ENCODE data around the gene TCEAL5. TPM values are rescaled to one million over a fixed set of nuclear protein-coding genes. Genes with fewer than 3 reads are reported as not detected.
"Not testable (repeated sequence)": the region's sequence is repeated elsewhere in the genome, so short reads cannot be mapped to it uniquely, and the experiment has no call there.

TCEAL5 gene
- total RNA-seq, 1 donor from 2014 or later: 0.36 TPM

- Mint-ChIP-seq H3K27ac (ENCODE audit: unreplicated experiment) (no peak overlapping the region), H3K27me3 (ENCODE audit: low read depth, unreplicated experiment) (no peaks in the 10 kb centered on the region), H3K36me3 (ENCODE audit: low read depth, unreplicated experiment) (no peaks in the 10 kb centered on the region), H3K4me1 (ENCODE audit: low read depth, unreplicated experiment) (no peaks in the 10 kb centered on the region), H3K4me3 (ENCODE audit: unreplicated experiment) (no peak overlapping the region), H3K9me3 (ENCODE audit: unreplicated experiment) (no peaks in the 10 kb centered on the region)
- Histone ChIP-seq H2AFZ (ENCODE audit: low read depth, low read length) (no peak overlapping the region), H3K79me2 (ENCODE audit: insufficient read depth, low read length) (no peaks in the 10 kb centered on the region), H3K36me3 (ENCODE audit: insufficient read depth, low read length) (no peaks in the 10 kb centered on the region), H3K27me3 (ENCODE audit: insufficient read depth, low read length) (no peaks in the 10 kb centered on the region), H3K9ac (ENCODE audit: low read length) (no peak overlapping the region), H3K4me1 (ENCODE audit: insufficient read depth, low read length) (no peaks in the 10 kb centered on the region), H4K20me1 (ENCODE audit: insufficient read depth, low read length) (no peaks in the 10 kb centered on the region), H3K9me3 (ENCODE audit: insufficient read depth, low read depth, low read length) (no peaks in the 10 kb centered on the region), H3K4me3 (ENCODE audit: insufficient read depth, low read depth, low read length) (no peak overlapping the region), H3K27ac (ENCODE audit: low read depth, low read length) (no peak overlapping the region), H3K4me2 (ENCODE audit: low read length) (no peak overlapping the region)
- TF ChIP-seq CTCF (IDR thresholded peaks at IDR 0.05; ENCODE audit: insufficient read depth, low read depth, low read length): no peak
- no peak for TF ChIP-seq EZH2 (IDR thresholded peaks at IDR 0.05; ENCODE audit: insufficient read depth, low read length)
- DNase-seq (ENCODE audit: low read depth): no peak
- FAIRE-seq: no peak
These were observed 41.7 kb downstream of the TCEAL5 start for GRCh38 chrX:103234869-103235268.

GRCh38 chrX:103233263-103233662, 43.3 kb downstream of the TCEAL5 start:
- H3K27me3 Mint-ChIP-seq (ENCODE audit: low read depth, unreplicated experiment): no peaks in the 10 kb centered on the region
- no peak overlapping the region for H2AFZ ChIP-seq (ENCODE audit: low read depth, low read length)
- no peaks in the 10 kb centered on the region for H3K36me3 Mint-ChIP-seq (ENCODE audit: low read depth, unreplicated experiment)
- DNase-seq (ENCODE audit: low read depth) (no peak), FAIRE-seq (no peak)
- H3K4me3 Mint-ChIP-seq (ENCODE audit: unreplicated experiment): no peak overlapping the region
- no peak overlapping the region for H3K4me2 ChIP-seq (ENCODE audit: low read length)
- H3K4me3 ChIP-seq (ENCODE audit: insufficient read depth, low read depth, low read length): no peak overlapping the region
- H3K9me3 Mint-ChIP-seq (ENCODE audit: unreplicated experiment): no peaks in the 10 kb centered on the region
- H3K27ac ChIP-seq (ENCODE audit: low read depth, low read length): no peak overlapping the region
- no peaks in the 10 kb centered on the region for H4K20me1 ChIP-seq (ENCODE audit: insufficient read depth, low read length)
- H3K27me3 ChIP-seq (ENCODE audit: insufficient read depth, low read length): no peaks in the 10 kb centered on the region
- no peaks in the 10 kb centered on the region for H3K9me3 ChIP-seq (ENCODE audit: insufficient read depth, low read depth, low read length)
- no peaks in the 10 kb centered on the region for H3K4me1 Mint-ChIP-seq (ENCODE audit: low read depth, unreplicated experiment)
- no peaks in the 10 kb centered on the region for H3K4me1 ChIP-seq (ENCODE audit: insufficient read depth, low read length)
- H3K9ac ChIP-seq (ENCODE audit: low read length): no peak overlapping the region
- no peaks in the 10 kb centered on the region for H3K79me2 ChIP-seq (ENCODE audit: insufficient read depth, low read length)
- TF ChIP-seq EZH2 (IDR thresholded peaks at IDR 0.05; ENCODE audit: insufficient read depth, low read length): no peak
- TF ChIP-seq CTCF (IDR thresholded peaks at IDR 0.05; ENCODE audit: insufficient read depth, low read depth, low read length): no peak
- H3K36me3 ChIP-seq (ENCODE audit: insufficient read depth, low read length): no peaks in the 10 kb centered on the region
- no peak overlapping the region for H3K27ac Mint-ChIP-seq (ENCODE audit: unreplicated experiment)

GRCh38 chrX:103225918-103226317, 50.6 kb downstream of the TCEAL5 start:
- peak; percentile 96 for FAIRE-seq
- not testable (repeated sequence) for H3K9ac ChIP-seq (ENCODE audit: low read length); H3K4me3 ChIP-seq (ENCODE audit: insufficient read depth, low read depth, low read length); H2AFZ ChIP-seq (ENCODE audit: low read depth, low read length); H3K27me3 Mint-ChIP-seq (ENCODE audit: low read depth, unreplicated experiment); H3K79me2 ChIP-seq (ENCODE audit: insufficient read depth, low read length); H3K27ac Mint-ChIP-seq (ENCODE audit: unreplicated experiment); DNase-seq (ENCODE audit: low read depth); H3K9me3 ChIP-seq (ENCODE audit: insufficient read depth, low read depth, low read length); H3K4me2 ChIP-seq (ENCODE audit: low read length); H3K36me3 Mint-ChIP-seq (ENCODE audit: low read depth, unreplicated experiment); H3K4me1 Mint-ChIP-seq (ENCODE audit: low read depth, unreplicated experiment); H4K20me1 ChIP-seq (ENCODE audit: insufficient read depth, low read length); H3K27me3 ChIP-seq (ENCODE audit: insufficient read depth, low read length); H3K36me3 ChIP-seq (ENCODE audit: insufficient read depth, low read length); H3K4me3 Mint-ChIP-seq (ENCODE audit: unreplicated experiment); H3K4me1 ChIP-seq (ENCODE audit: insufficient read depth, low read length); H3K27ac ChIP-seq (ENCODE audit: low read depth, low read length); H3K9me3 Mint-ChIP-seq (ENCODE audit: unreplicated experiment)

Other genes with a start within 250 kb of the TCEAL5 start
- gene BEX1, start 212.6 kb downstream of the TCEAL5 start, total RNA-seq: 15.5 and 16.6 TPM in 2 replicates
- gene NXF3, start 183.6 kb downstream of the TCEAL5 start, total RNA-seq: not detected in 2 replicates
- gene BEX4, start 61.6 kb downstream of the TCEAL5 start, total RNA-seq: 42.9 and 43.4 TPM in 2 replicates
- gene TCEAL8, start 21.6 kb downstream of the TCEAL5 start, total RNA-seq: 62.2 and 68.4 TPM in 2 replicates
- 10.0 and 12.6 TPM in 2 replicates for gene BEX2, start 34.2 kb upstream of the TCEAL5 start, total RNA-seq
- gene TCEAL7, start 53.5 kb upstream of the TCEAL5 start, total RNA-seq: 7.6 and 9.4 TPM in 2 replicates
- gene TCEAL9, start 79.8 kb upstream of the TCEAL5 start, total RNA-seq: 69.0 and 70.5 TPM in 2 replicates
- 221 and 241 TPM in 2 replicates for gene BEX3, start 99.8 kb upstream of the TCEAL5 start, total RNA-seq
- gene RAB40A, start 242.7 kb upstream of the TCEAL5 start, total RNA-seq: 0.07 TPM in 1 of 2 replicates, not detected in the other

Measured in astrocyte (in vitro differentiated cells and primary cell).